ENCODE measurements around the gene CYLD.

Gene CYLD

GRCh38 chr16:50828164-50828702 is 86.3 kb downstream of the CYLD start:
- Histone ChIP-seq H3K36me3 (no peaks in the 10 kb centered on the region), H3K4me3 (ENCODE audit: low read depth, low read length) (no peak overlapping the region), H3K4me1 (no peaks in the 10 kb centered on the region), H3K27me3 (peaks cover 4% of the 10 kb centered on the region; the same call in 1 of the 2 replicates), H3K9me3 (no peaks in the 10 kb centered on the region)
- no peak for TF ChIP-seq CTCF (IDR thresholded peaks at IDR 0.05; ENCODE audit: low read depth, low read length)
- DNase-seq, result no peak

GRCh38 chr16:50830698-50831097 is 88.8 kb downstream of the CYLD start:
- DNase-seq, result no peak
- Histone ChIP-seq H3K4me1 (no peaks in the 10 kb centered on the region), H3K36me3 (no peaks in the 10 kb centered on the region), H3K4me3 (ENCODE audit: low read depth, low read length) (no peak overlapping the region), H3K9me3 (no peaks in the 10 kb centered on the region), H3K27me3 (0 out of 2 replicates have a peak, but pooled peaks cover 4% of the 10 kb centered on the region)
- TF ChIP-seq CTCF (IDR thresholded peaks at IDR 0.05; ENCODE audit: low read depth, low read length), result no peak

GRCh38 chr16:50831751-50832150 is 89.9 kb downstream of the CYLD start:
- Histone ChIP-seq H3K27me3 (0 out of 2 replicates have a peak, but pooled peaks cover 4% of the 10 kb centered on the region), H3K4me3 (ENCODE audit: low read depth, low read length) (no peak overlapping the region), H3K36me3 (no peaks in the 10 kb centered on the region), H3K4me1 (no peaks in the 10 kb centered on the region), H3K9me3 (no peaks in the 10 kb centered on the region)
- DNase-seq, result no peak
- no peak for TF ChIP-seq CTCF (IDR thresholded peaks at IDR 0.05; ENCODE audit: low read depth, low read length)

- DNase-seq, result no peak
- TF ChIP-seq CTCF (IDR thresholded peaks at IDR 0.05; ENCODE audit: low read depth, low read length), result no peak
- H3K27me3 ChIP-seq, result no peaks in the 10 kb centered on the region
- H3K4me1 ChIP-seq, result no peaks in the 10 kb centered on the region
- no peak overlapping the region for H3K4me3 ChIP-seq (ENCODE audit: low read depth, low read length)
- H3K9me3 ChIP-seq, result no peaks in the 10 kb centered on the region
- no peaks in the 10 kb centered on the region for H3K36me3 ChIP-seq
Measured at GRCh38 chr16:50833929-50834328, 92.0 kb downstream of the CYLD start.

- DNase-seq, result no peak
- TF ChIP-seq CTCF (IDR thresholded peaks at IDR 0.05; ENCODE audit: low read depth, low read length), result no peak
- no peaks in the 10 kb centered on the region for H3K9me3 ChIP-seq
- no peaks in the 10 kb centered on the region for H3K27me3 ChIP-seq
- H3K36me3 ChIP-seq, result no peaks in the 10 kb centered on the region
- no peak overlapping the region for H3K4me3 ChIP-seq (ENCODE audit: low read depth, low read length)
- H3K4me1 ChIP-seq, result no peaks in the 10 kb centered on the region
Measured at GRCh38 chr16:50834701-50835100, 92.8 kb downstream of the CYLD start.

GRCh38 chr16:50835358-50836060 is 93.6 kb downstream of the CYLD start:
- TF ChIP-seq CTCF (IDR thresholded peaks at IDR 0.05; ENCODE audit: low read depth, low read length), result no peak
- no peaks in the 10 kb centered on the region for H3K36me3 ChIP-seq
- no peak overlapping the region for H3K4me3 ChIP-seq (ENCODE audit: low read depth, low read length)
- no peak for DNase-seq
- H3K9me3 ChIP-seq, result no peaks in the 10 kb centered on the region
- no peaks in the 10 kb centered on the region for H3K27me3 ChIP-seq
- no peaks in the 10 kb centered on the region for H3K4me1 ChIP-seq

Measured in BE2C (cell line).